Measurements from ENCODE around the gene TIGD3. TPM values are rescaled to one million over a fixed set of nuclear protein-coding genes. Genes with fewer than 3 reads are reported as not detected.

TIGD3 gene
- total and polyA plus RNA-seq, 7 experiments from 2014 or later = 0.39 to 2.0 (median 1.1) TPM

DNA sequence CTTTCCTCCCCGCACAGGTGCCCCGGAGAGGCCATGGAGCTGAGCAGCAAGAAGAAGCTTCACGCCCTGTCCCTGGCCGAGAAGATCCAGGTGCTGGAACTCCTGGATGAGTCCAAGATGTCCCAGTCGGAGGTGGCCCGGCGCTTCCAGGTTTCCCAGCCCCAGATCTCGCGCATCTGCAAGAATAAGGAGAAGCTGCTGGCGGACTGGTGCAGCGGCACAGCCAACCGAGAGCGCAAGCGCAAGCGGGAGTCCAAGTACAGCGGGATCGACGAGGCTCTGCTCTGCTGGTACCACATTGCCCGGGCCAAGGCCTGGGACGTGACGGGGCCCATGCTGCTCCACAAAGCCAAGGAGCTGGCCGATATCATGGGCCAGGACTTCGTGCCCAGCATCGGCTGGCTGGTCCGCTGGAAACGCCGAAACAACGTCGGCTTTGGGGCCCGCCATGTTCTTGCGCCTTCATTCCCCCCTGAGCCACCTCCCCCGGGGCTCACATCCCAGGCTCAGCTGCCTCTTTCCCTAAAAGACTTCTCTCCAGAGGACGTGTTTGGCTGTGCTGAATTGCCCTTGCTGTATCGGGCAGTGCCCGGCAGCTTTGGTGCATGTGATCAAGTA is 1.3 kb downstream of the TIGD3 start:
- Histone ChIP-seq H3K36me3 (ENCODE audit: control insufficient read depth in 2 of 3, insufficient read depth in 3 of 3, low read length in 3 of 3) (peaks cover 0 to 18% (median 3%) of the 10 kb centered on the region in 3 experiments), H3K9me3 (ENCODE audit: control insufficient read depth in 2 of 3, low read length in 3 of 3) (no peaks in the 10 kb centered on the region), H3K4me1 (ENCODE audit: control insufficient read depth in 2 of 2, insufficient read depth in 2 of 2, low read length in 2 of 2) (peaks cover 5 to 9% of the 10 kb centered on the region in 2 donors), H3K27me3 (ENCODE audit: control insufficient read depth in 2 of 2, insufficient read depth in 2 of 2, low read length in 2 of 2) (no peaks in the 10 kb centered on the region), H3K27ac (ENCODE audit: low read depth, low read length) (no peak overlapping the region), H3K4me3 (ENCODE audit: low read length) (peak overlapping the region; percentile 30)
- H3K27me3 Mint-ChIP-seq = peaks cover 0 to 13% (median 0%) of the 10 kb centered on the region in 5 donors
- DNase-seq (peak in 1 of 9 donors; percentile 14), ATAC-seq (no peak)
- CTCF ChIA-PET = interaction anchor here (1.0 to 1.3 kb wide), 2 partner anchors 27 to 166 kb away, joined by 3 to 4 read pairs; no protein-coding TSS in a partner anchor
- POLR2A ChIA-PET = interaction anchor here (0.5 to 2.0 kb wide), 14 partner anchors 8 to 232 kb away, joined by 3 to 9 read pairs (median 4); partner anchors contain the start of genes DPF2 and MALAT1
- peaks cover 0 to 2% (median 0%) of the 10 kb centered on the region in 11 donors for H3K9me3 Mint-ChIP-seq
- intact Hi-C loops (cut with micrococcal nuclease) = loop anchor here (1.0 to 2.0 kb wide), 2 partner anchors 23 to 27 kb away; partner anchors contain the start of genes DPF2 (in 1 of the 2) and SLC25A45 (in 1 of the 2)
- H3K4me3 Mint-ChIP-seq = peak overlapping the region; percentile 90 to 97 (median 92)
- peaks cover 11 to 25% (median 19%) of the 10 kb centered on the region in 7 donors for H3K4me1 Mint-ChIP-seq
- peaks cover 0 to 9% (median 3%) of the 10 kb centered on the region in 5 donors for H3K36me3 Mint-ChIP-seq
- H3K27ac Mint-ChIP-seq = peak overlapping the region; percentile 36 to 92 (median 75)

DNA sequence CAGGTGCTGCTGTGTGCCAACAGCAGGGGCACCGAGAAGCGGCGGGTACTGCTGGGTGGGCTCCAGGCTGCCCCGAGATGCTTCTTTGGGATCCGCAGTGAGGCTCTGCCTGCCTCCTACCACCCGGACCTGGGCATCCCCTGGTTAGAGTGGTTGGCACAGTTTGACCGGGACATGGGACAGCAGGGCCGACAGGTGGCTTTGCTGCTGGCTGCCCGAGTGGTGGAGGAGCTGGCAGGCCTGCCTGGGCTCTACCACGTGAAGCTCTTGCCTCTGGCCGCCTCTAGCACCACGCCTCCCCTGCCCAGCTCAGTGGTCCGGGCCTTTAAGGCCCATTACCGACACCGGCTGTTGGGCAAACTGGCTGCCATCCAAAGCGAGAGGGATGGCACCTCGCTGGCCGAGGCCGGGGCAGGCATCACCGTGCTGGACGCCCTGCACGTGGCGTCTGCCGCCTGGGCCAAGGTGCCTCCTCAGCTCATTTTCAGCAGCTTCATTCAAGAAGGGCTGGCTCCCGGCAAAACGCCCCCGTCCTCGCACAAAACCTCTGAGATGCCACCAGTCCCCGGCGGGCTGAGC is 1.9 kb downstream of the TIGD3 start:
- POLR2A ChIA-PET = interaction anchor here (0.5 to 2.0 kb wide), 12 partner anchors 9 to 231 kb away, joined by 3 to 9 read pairs (median 4); partner anchors contain the start of gene MALAT1
- no peak overlapping the region for H3K4me3 ChIP-seq (ENCODE audit: low read length)
- H3K4me3 Mint-ChIP-seq = peak overlapping the region in 9 of 10 donors; percentile 48 to 95 (median 79)
- H3K36me3 ChIP-seq (ENCODE audit: control insufficient read depth in 2 of 3, insufficient read depth in 3 of 3, low read length in 3 of 3) = peaks cover 0 to 12% (median 0%) of the 10 kb centered on the region in 3 experiments
- H3K4me1 ChIP-seq (ENCODE audit: control insufficient read depth in 2 of 2, insufficient read depth in 2 of 2, low read length in 2 of 2) = peaks cover 5 to 9% of the 10 kb centered on the region in 2 donors
- peak overlapping the region in 1 of 9 donors; percentile 61 for H3K27ac Mint-ChIP-seq
- no peak for DNase-seq
- no peak overlapping the region for H3K27ac ChIP-seq (ENCODE audit: low read depth, low read length)
- peaks cover 0 to 2% (median 0%) of the 10 kb centered on the region in 11 donors for H3K9me3 Mint-ChIP-seq
- intact Hi-C loops (cut with micrococcal nuclease) = no loop called here
- no peaks in the 10 kb centered on the region for H3K9me3 ChIP-seq (ENCODE audit: control insufficient read depth in 2 of 3, low read length in 3 of 3)
- no peak for ATAC-seq
- CTCF ChIA-PET = interaction anchor here (1.3 kb wide), 1 partner anchor 27 kb away, joined by 4 read pairs; no protein-coding TSS in a partner anchor
- no peaks in the 10 kb centered on the region for H3K27me3 ChIP-seq (ENCODE audit: control insufficient read depth in 2 of 2, insufficient read depth in 2 of 2, low read length in 2 of 2)
- peaks cover 0 to 9% (median 3%) of the 10 kb centered on the region in 5 donors for H3K36me3 Mint-ChIP-seq
- peaks cover 11 to 25% (median 19%) of the 10 kb centered on the region in 7 donors for H3K4me1 Mint-ChIP-seq
- peaks cover 0 to 13% (median 0%) of the 10 kb centered on the region in 5 donors for H3K27me3 Mint-ChIP-seq

DNA sequence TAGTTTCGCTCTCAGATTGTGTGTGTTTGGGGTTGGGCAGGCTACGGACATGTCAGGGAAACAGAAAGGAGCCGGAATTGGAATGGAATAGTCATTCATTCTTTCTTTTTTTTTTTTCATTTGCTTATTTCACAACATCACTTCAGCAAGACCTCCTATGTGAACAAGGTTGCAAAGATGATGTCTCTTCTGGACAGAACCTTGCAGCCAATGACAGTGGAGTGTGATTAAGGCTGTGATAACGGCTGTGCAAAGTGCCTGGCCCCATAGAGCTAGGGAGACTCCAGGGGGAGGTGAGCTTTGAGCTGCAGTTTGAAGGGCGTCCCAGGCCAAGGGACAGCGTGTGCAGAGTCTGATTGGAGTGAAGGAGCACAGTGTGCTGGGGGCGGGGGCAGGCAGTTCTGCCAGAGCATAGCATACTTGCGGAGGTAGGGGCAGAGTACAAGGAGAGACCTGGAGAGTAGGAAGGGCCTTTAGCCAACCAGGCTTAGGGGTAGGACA is 3.4 kb downstream of the TIGD3 start:
- intact Hi-C loops (cut with micrococcal nuclease) = no loop called here
- Mint-ChIP-seq H3K36me3 (no peaks in the 10 kb centered on the region), H3K27ac (peak overlapping the region in 2 of 9 donors; percentile 8 to 41), H3K27me3 (peaks cover 0 to 13% (median 0%) of the 10 kb centered on the region in 5 donors), H3K9me3 (peaks cover 0 to 2% (median 0%) of the 10 kb centered on the region in 11 donors), H3K4me1 (peaks cover 12 to 19% (median 17%) of the 10 kb centered on the region in 7 donors), H3K4me3 (peak overlapping the region in 1 of 10 donors; percentile 10)
- Histone ChIP-seq H3K4me3 (ENCODE audit: low read length) (no peak overlapping the region), H3K4me1 (ENCODE audit: control insufficient read depth in 2 of 2, insufficient read depth in 2 of 2, low read length in 2 of 2) (peaks cover 5 to 9% of the 10 kb centered on the region in 2 donors), H3K27ac (ENCODE audit: low read depth, low read length) (no peak overlapping the region), H3K36me3 (ENCODE audit: control insufficient read depth in 2 of 3, insufficient read depth in 3 of 3, low read length in 3 of 3) (no peaks in the 10 kb centered on the region), H3K27me3 (ENCODE audit: control insufficient read depth in 2 of 2, insufficient read depth in 2 of 2, low read length in 2 of 2) (no peaks in the 10 kb centered on the region), H3K9me3 (ENCODE audit: control insufficient read depth in 2 of 3, low read length in 3 of 3) (no peaks in the 10 kb centered on the region)
- ChIA-PET CTCF (interaction anchor here (0.5 kb wide), 1 partner anchor 23 kb away, joined by 3 read pairs; no protein-coding TSS in a partner anchor), POLR2A (interaction anchor here (0.5 to 1.7 kb wide), 3 partner anchors 30 to 147 kb away, joined by 3 to 5 read pairs (median 4); no protein-coding TSS in a partner anchor)
- DNase-seq (no peak), ATAC-seq (no peak)

DNA sequence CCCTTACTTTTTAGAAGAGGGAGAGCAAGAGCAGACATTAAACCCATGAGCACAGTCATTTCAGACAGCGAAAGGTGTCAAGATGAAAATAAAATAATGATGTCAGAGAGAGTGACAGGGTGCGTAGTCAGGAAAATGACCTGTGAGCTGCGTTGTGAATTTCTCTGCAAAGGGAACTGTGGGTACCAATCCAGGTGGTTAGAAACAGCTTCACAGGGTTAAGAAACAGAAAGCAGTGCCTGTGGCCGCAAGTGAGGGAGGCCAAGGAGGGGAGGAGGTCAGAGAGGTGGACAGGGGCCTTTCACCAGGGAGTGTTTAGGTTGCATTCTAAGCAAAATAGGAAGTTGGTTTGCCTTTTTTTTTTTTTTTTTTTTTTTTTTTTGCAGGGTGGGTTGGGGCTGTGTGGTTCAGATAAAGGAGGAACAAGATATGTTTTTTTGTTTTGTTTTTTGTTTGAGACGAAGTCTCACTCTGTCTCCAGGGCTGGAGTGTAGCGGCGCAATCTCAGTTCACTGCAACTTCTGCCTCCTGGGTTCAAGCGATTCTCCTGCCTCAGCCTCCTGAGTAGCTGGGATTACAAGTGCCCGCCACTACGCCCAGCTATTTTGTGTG is 7.9 kb downstream of the TIGD3 start:
- no peaks in the 10 kb centered on the region for H3K36me3 Mint-ChIP-seq
- H3K9me3 Mint-ChIP-seq = no peaks in the 10 kb centered on the region
- H3K27ac Mint-ChIP-seq = peak overlapping the region in 5 of 9 donors; percentile 55 to 75 (median 71)
- H3K4me3 Mint-ChIP-seq = peak overlapping the region in 2 of 10 donors; percentile 30 to 32
- DNase-seq (no peak), ATAC-seq (peak; percentile 80)
- peaks cover 0 to under 1% (median 0%) of the 10 kb centered on the region in 5 donors for H3K27me3 Mint-ChIP-seq
- H3K4me1 Mint-ChIP-seq = peaks cover 0 to 9% (median 0%) of the 10 kb centered on the region in 7 donors
- no peaks in the 10 kb centered on the region for H3K4me1 ChIP-seq (ENCODE audit: control insufficient read depth in 2 of 2, insufficient read depth in 2 of 2, low read length in 2 of 2)
- no peaks in the 10 kb centered on the region for H3K9me3 ChIP-seq (ENCODE audit: control insufficient read depth in 2 of 3, low read length in 3 of 3)
- POLR2A ChIA-PET = interaction anchor here (0.7 to 0.8 kb wide), 2 partner anchors 8 to 18 kb away, joined by 3 to 4 read pairs; no protein-coding TSS in a partner anchor
- no peaks in the 10 kb centered on the region for H3K27me3 ChIP-seq (ENCODE audit: control insufficient read depth in 2 of 2, insufficient read depth in 2 of 2, low read length in 2 of 2)
- H3K4me3 ChIP-seq (ENCODE audit: low read length) = no peak overlapping the region
- H3K27ac ChIP-seq (ENCODE audit: low read depth, low read length) = no peak overlapping the region
- no peaks in the 10 kb centered on the region for H3K36me3 ChIP-seq (ENCODE audit: control insufficient read depth in 2 of 3, insufficient read depth in 3 of 3, low read length in 3 of 3)
- intact Hi-C loops (cut with micrococcal nuclease) = no loop called here
- CTCF ChIA-PET = no interaction called here

DNA sequence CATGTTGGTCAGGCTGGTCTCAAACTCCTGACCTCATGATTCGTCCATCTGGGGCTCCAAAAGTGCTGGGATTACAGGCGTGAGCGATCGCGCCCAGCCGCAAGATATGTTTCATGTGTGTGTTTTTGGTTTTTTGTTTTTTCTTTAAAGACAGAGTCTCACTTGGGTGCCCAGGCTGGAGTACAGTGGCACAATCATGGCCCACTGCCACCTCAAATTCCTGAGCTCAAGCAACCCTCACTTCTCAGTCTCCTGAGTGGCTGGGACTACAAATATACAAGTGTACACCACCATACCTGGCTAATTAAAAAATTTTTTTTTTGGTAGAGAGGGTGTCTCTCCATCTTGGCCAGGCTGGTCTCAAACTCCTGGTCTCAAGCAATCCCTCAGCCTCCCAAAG is 8.4 kb downstream of the TIGD3 start:
- Mint-ChIP-seq H3K27ac (peak overlapping the region in 2 of 9 donors; percentile 14 to 71), H3K9me3 (no peaks in the 10 kb centered on the region), H3K4me3 (no peak overlapping the region), H3K4me1 (peaks cover 0 to 9% (median 0%) of the 10 kb centered on the region in 7 donors), H3K27me3 (no peaks in the 10 kb centered on the region), H3K36me3 (no peaks in the 10 kb centered on the region)
- Histone ChIP-seq H3K4me1 (ENCODE audit: control insufficient read depth in 2 of 2, insufficient read depth in 2 of 2, low read length in 2 of 2) (no peaks in the 10 kb centered on the region), H3K27me3 (ENCODE audit: control insufficient read depth in 2 of 2, insufficient read depth in 2 of 2, low read length in 2 of 2) (no peaks in the 10 kb centered on the region), H3K9me3 (ENCODE audit: control insufficient read depth in 2 of 3, low read length in 3 of 3) (no peaks in the 10 kb centered on the region), H3K27ac (ENCODE audit: low read depth, low read length) (no peak overlapping the region), H3K4me3 (ENCODE audit: low read length) (no peak overlapping the region), H3K36me3 (ENCODE audit: control insufficient read depth in 2 of 3, insufficient read depth in 3 of 3, low read length in 3 of 3) (no peaks in the 10 kb centered on the region)
- ChIA-PET POLR2A (interaction anchor here (0.7 kb wide), 1 partner anchor 18 kb away, joined by 3 read pairs; no protein-coding TSS in a partner anchor), CTCF (interaction anchor here (0.7 kb wide), 1 partner anchor 54 kb away, joined by 3 read pairs; no protein-coding TSS in a partner anchor)
- DNase-seq (no peak), ATAC-seq (no peak)
- intact Hi-C loops (cut with micrococcal nuclease) = no loop called here

DNA sequence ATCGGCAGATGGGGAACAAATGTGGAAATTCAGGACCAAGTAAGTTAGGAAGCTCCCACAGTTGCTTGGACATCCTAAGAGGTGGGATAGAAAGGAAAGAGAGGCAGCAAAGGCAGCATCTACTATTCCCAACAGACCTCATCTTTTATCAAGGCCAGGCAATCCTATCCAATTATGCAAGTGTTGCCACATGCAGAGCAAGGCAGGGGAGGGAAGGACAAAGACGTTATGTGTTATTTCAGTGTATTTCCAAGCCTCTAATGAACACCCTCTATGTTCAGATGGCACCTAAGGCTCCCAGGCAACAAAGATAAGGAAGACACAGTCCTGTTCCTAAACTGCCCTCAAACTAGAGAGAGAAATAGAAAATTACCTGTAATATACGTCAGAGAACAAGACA is 9.2 kb downstream of the TIGD3 start:
- POLR2A ChIA-PET = no interaction called here
- CTCF ChIA-PET = no interaction called here
- no peaks in the 10 kb centered on the region for H3K36me3 ChIP-seq (ENCODE audit: control insufficient read depth in 2 of 3, insufficient read depth in 3 of 3, low read length in 3 of 3)
- H3K27me3 ChIP-seq (ENCODE audit: control insufficient read depth in 2 of 2, insufficient read depth in 2 of 2, low read length in 2 of 2) = no peaks in the 10 kb centered on the region
- Mint-ChIP-seq H3K27me3 (no peaks in the 10 kb centered on the region), H3K9me3 (no peaks in the 10 kb centered on the region), H3K4me3 (no peak overlapping the region), H3K36me3 (no peaks in the 10 kb centered on the region), H3K4me1 (peaks cover 0 to 9% (median 0%) of the 10 kb centered on the region in 7 donors), H3K27ac (no peak overlapping the region)
- no peak for ATAC-seq
- no peaks in the 10 kb centered on the region for H3K9me3 ChIP-seq (ENCODE audit: control insufficient read depth in 2 of 3, low read length in 3 of 3)
- no peak overlapping the region for H3K27ac ChIP-seq (ENCODE audit: low read depth, low read length)
- intact Hi-C loops (cut with micrococcal nuclease) = no loop called here
- no peaks in the 10 kb centered on the region for H3K4me1 ChIP-seq (ENCODE audit: control insufficient read depth in 2 of 2, insufficient read depth in 2 of 2, low read length in 2 of 2)
- no peak overlapping the region for H3K4me3 ChIP-seq (ENCODE audit: low read length)
- DNase-seq = no peak
